Measurements from ENCODE around the gene CELF5. TPM values are rescaled to one million over a fixed set of nuclear protein-coding genes. Genes with fewer than 3 reads are reported as not detected.

CELF5 gene
- total RNA-seq, 1 experiment from 2014 or later, result 2.5 TPM

DNA sequence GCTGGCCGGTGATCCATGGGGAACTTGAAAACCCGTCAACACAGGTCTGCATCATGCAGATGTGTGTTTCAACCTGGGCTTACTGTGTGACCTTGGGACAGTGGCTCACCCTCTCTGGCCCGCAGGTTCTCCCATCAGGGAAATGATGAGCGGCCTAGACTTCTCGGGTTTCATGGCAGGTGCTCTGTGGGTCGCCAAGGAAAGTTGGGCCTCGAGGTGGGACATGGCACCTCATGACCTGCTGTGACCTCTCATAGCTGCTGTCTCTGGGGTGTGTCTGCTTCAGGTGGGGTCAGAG, 91.2 kb downstream of the CELF5 start (continued):
- TF ChIP-seq, protein P1, sequence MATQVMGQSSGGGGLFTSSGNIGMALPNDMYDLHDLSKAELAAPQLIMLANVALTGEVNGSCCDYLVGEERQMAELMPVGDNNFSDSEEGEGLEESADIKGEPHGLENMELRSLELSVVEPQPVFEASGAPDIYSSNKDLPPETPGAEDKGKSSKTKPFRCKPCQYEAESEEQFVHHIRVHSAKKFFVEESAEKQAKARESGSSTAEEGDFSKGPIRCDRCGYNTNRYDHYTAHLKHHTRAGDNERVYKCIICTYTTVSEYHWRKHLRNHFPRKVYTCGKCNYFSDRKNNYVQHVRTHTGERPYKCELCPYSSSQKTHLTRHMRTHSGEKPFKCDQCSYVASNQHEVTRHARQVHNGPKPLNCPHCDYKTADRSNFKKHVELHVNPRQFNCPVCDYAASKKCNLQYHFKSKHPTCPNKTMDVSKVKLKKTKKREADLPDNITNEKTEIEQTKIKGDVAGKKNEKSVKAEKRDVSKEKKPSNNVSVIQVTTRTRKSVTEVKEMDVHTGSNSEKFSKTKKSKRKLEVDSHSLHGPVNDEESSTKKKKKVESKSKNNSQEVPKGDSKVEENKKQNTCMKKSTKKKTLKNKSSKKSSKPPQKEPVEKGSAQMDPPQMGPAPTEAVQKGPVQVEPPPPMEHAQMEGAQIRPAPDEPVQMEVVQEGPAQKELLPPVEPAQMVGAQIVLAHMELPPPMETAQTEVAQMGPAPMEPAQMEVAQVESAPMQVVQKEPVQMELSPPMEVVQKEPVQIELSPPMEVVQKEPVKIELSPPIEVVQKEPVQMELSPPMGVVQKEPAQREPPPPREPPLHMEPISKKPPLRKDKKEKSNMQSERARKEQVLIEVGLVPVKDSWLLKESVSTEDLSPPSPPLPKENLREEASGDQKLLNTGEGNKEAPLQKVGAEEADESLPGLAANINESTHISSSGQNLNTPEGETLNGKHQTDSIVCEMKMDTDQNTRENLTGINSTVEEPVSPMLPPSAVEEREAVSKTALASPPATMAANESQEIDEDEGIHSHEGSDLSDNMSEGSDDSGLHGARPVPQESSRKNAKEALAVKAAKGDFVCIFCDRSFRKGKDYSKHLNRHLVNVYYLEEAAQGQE (IDR thresholded peaks at IDR 0.05; ENCODE audit: low read depth), result no peak
- TF ChIP-seq, protein P2, sequence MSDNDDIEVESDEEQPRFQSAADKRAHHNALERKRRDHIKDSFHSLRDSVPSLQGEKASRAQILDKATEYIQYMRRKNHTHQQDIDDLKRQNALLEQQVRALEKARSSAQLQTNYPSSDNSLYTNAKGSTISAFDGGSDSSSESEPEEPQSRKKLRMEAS (IDR thresholded peaks at IDR 0.05), result no peak
- no peak for TF ChIP-seq SP1 (IDR thresholded peaks at IDR 0.05; ENCODE audit: low read depth)
- TF ChIP-seq TCF7L2 (IDR thresholded peaks at IDR 0.05; ENCODE audit: borderline replicate concordance, extremely low read depth, insufficient read depth, insufficient read length), result no peak
- TF ChIP-seq POLR2AphosphoS5 (IDR thresholded peaks at IDR 0.05; ENCODE audit: low read depth, low read length), result no peak
- no peak for TF ChIP-seq POLR2A (IDR thresholded peaks at IDR 0.05; ENCODE audit: borderline replicate concordance, extremely low read depth, insufficient read depth, insufficient read length)
- no peak for TF ChIP-seq FOSL1 (IDR thresholded peaks at IDR 0.05; ENCODE audit: low read depth)
- no peak for TF ChIP-seq EGR1 (IDR thresholded peaks at IDR 0.05; ENCODE audit: low read depth)

DNA sequence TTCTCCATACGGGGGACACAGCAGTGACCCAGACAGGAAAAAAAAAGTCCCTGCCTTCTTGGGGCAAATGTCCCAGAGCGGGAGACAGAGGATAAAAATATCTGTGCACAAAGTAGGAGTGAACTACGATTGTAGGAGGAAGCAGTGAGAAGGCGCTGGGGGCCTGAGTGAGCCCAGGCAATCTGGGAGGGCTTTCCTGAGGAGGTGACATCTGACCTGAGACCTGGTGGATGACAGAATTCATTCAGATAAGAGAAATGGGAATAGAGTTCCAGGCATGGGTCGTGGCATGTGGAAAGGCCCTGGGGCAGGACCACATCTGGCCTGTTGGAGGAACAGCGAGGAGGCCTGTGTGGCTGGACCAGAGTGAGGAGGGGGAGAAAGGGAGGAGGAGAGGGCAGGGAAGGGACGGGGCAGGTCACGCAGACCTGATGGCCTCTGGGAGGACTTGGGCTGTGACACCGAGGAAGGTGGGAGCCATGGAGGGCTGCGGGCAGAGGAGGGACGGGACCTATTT, 91.7 kb downstream of the CELF5 start:
- Histone ChIP-seq H3K4me2 (ENCODE audit: low read length) (no peak overlapping the region), H3K79me2 (ENCODE audit: insufficient read depth, low read length) (no peaks in the 10 kb centered on the region), H3K4me1 (ENCODE audit: control insufficient read depth in 1 of 2, insufficient read depth in 2 of 2, low read length in 2 of 2) (peaks cover 5 to 17% of the 10 kb centered on the region in 2 experiments; a peak in 3 of 4 replicates), H3K9me3 (ENCODE audit: control insufficient read depth in 1 of 2, insufficient read depth in 1 of 2, low read depth in 1 of 2, low read length in 2 of 2) (no peaks in the 10 kb centered on the region), H4K20me1 (ENCODE audit: insufficient read depth) (no peaks in the 10 kb centered on the region), H3K4me3 (replicated peaks in 1 of 2; ENCODE audit: low read depth in 1 of 2, low read length in 2 of 2) (no peak overlapping the region), H3K27me3 (ENCODE audit: insufficient read depth, low read length) (peaks cover 13% of the 10 kb centered on the region; the same call in 1 of the 2 replicates), H3K9me2 (ENCODE audit: insufficient read depth) (no peaks in the 10 kb centered on the region), H3K27ac (ENCODE audit: low read depth, low read length) (no peak overlapping the region), H3K9ac (ENCODE audit: low read length) (no peak overlapping the region), H2AFZ (ENCODE audit: low read depth, low read length, poor library complexity, severe bottlenecking) (no peak overlapping the region), H3K36me3 (ENCODE audit: control insufficient read depth in 1 of 2, insufficient read depth in 2 of 2, low read length in 2 of 2) (no peaks in the 10 kb centered on the region)
- intact Hi-C loops (cut with micrococcal nuclease), result no loop called here
- RAD21 ChIA-PET (ENCODE audit: low non-redundant PET in 1 of 2, low total read pairs in 2 of 2, uncharacterized antibody in 2 of 2, unreplicated experiment in 2 of 2), result no interaction called here
- no TSS peak for BruUV-seq (replicated peaks)
- no peak for DNase-seq (ENCODE audit: low read depth, low spot score)
- ATAC-seq, result no peak; the same call in 1 of the 2 replicates
- CTCF ChIA-PET, result interaction anchor here (1.3 kb wide), 1 partner anchor 11 kb away, joined by 4 read pairs; no protein-coding TSS in a partner anchor
- POLR2A ChIA-PET, result no interaction called here
- TF ChIP-seq, protein P2 (IDR thresholded peaks at IDR 0.05), result no peak
- TF ChIP-seq ELF1 (IDR thresholded peaks at IDR 0.05; ENCODE audit: borderline replicate concordance, low read depth) (no peak), TCF7L2 (IDR thresholded peaks at IDR 0.05; ENCODE audit: borderline replicate concordance, extremely low read depth, insufficient read depth, insufficient read length) (no peak), YY1 (IDR thresholded peaks at IDR 0.05; ENCODE audit: extremely low read depth, insufficient replicate concordance, low read depth, low read length) (no peak), SRF (IDR thresholded peaks at IDR 0.05; ENCODE audit: low read depth) (no peak), FOSL1 (IDR thresholded peaks at IDR 0.05; ENCODE audit: low read depth) (no peak), POLR2AphosphoS5 (IDR thresholded peaks at IDR 0.05; ENCODE audit: low read depth, low read length) (no peak), CBX3 (IDR thresholded peaks at IDR 0.05; ENCODE audit: low read depth) (no peak)
- TF ChIP-seq, protein P3, sequence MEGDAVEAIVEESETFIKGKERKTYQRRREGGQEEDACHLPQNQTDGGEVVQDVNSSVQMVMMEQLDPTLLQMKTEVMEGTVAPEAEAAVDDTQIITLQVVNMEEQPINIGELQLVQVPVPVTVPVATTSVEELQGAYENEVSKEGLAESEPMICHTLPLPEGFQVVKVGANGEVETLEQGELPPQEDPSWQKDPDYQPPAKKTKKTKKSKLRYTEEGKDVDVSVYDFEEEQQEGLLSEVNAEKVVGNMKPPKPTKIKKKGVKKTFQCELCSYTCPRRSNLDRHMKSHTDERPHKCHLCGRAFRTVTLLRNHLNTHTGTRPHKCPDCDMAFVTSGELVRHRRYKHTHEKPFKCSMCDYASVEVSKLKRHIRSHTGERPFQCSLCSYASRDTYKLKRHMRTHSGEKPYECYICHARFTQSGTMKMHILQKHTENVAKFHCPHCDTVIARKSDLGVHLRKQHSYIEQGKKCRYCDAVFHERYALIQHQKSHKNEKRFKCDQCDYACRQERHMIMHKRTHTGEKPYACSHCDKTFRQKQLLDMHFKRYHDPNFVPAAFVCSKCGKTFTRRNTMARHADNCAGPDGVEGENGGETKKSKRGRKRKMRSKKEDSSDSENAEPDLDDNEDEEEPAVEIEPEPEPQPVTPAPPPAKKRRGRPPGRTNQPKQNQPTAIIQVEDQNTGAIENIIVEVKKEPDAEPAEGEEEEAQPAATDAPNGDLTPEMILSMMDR (IDR thresholded peaks at IDR 0.05 in 2 of 3, conservative IDR thresholded peaks at IDR 0.05 in 1 of 3; ENCODE audit: borderline replicate concordance in 1 of 3, insufficient read depth in 1 of 3, low read depth in 2 of 3, low read length in 2 of 3), result no peak
- TF ChIP-seq, protein P1 (IDR thresholded peaks at IDR 0.05; ENCODE audit: low read depth), result no peak
- TF ChIP-seq, protein P4, sequence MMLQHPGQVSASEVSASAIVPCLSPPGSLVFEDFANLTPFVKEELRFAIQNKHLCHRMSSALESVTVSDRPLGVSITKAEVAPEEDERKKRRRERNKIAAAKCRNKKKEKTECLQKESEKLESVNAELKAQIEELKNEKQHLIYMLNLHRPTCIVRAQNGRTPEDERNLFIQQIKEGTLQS (IDR thresholded peaks at IDR 0.05), result no peak

Data from HCT116 (cell line).